ENCODE data around the gene PARD3B.

The PARD3B gene

DNA sequence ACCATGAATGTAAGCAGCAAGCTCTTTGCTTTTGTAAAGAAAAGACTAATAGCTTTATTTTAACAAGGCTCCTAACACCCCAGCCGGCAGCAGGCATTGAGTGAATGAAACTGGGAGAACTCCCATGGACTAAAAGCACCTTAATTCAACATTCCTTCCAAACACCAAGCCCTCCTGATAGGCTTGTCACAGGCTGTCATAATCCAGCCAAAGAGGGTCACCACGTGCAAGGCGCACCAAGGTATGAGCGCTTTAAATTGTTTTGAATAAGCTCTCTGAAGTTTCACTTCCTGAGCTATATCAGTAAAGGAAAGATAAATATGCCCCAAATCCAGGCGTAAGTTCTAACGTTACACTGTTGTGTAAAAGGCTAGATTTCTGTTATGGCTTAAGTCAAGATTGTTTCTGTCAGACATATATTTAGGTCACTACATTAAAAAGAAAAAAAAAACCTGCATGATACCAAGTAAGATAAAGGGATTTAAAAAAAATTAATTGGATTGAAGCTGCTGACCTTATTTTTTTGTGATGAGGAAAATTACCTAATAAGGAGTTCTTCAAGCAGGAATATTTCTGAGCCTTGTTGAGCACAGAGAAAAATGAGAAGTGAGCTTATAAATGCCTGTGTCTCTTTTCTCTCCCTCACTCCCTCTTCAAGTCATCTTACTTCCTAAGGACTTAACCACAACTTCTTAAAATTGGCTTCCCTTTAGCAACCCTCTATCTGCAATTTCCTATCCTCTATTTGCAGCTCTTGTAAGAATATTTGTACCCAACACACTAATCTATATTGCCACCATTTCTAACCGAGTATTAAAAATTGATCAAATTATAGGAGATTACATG, 1000.9 kb downstream of the PARD3B start:
- no peak for DNase-seq

DNA sequence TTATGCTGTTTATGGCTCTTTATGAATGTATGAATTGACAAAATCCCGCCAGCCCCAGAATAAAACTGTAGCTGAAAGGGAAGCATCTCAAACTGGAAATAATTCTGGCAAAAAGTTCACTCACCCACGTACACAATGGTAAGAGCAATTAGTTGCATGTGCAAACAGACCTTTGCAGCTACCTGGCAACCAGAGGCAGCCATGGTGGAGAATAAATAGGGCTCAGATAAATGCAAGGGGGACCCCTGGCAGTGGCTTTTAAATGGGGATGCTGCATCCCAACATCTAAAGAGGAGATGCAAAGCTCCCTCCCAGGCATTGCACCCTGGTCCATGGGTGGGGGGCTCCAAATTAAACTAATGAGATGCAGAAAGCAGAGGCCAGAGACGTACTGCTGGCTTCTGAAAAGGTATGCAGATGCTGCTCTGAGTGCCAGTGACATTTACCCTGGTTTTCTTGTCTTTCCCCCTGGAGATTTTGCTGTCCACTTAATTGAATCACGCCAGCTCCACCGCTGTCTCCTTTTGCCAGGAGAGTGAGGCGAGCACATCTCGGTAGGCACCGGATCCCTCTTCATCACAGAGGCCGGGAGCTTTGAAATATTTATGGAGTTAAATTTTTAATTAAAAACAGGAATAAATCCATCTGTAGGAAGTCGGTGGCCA, 1010.4 kb downstream of the PARD3B start:
- no peak for DNase-seq

DNA sequence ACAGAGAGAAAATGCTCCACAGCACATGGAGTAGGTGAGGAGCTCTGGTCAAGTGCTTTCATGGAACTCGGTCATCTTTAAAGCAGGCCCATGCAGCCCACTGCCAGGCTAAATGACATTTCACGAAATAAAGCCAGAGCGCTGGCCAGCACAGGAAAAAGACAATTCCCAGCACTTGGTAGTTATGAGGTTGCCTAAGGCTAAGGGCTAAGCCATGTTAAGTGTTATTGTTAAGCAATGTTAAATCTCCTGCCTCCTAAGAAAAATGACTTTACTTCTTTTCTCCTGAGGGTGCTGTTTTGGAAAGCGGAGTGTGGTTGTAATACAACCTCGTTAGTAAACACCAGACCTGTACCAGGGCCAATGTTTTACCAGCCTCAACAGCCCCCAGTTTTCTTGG, 1011.1 kb downstream of the PARD3B start:
- DNase-seq: no peak

DNA sequence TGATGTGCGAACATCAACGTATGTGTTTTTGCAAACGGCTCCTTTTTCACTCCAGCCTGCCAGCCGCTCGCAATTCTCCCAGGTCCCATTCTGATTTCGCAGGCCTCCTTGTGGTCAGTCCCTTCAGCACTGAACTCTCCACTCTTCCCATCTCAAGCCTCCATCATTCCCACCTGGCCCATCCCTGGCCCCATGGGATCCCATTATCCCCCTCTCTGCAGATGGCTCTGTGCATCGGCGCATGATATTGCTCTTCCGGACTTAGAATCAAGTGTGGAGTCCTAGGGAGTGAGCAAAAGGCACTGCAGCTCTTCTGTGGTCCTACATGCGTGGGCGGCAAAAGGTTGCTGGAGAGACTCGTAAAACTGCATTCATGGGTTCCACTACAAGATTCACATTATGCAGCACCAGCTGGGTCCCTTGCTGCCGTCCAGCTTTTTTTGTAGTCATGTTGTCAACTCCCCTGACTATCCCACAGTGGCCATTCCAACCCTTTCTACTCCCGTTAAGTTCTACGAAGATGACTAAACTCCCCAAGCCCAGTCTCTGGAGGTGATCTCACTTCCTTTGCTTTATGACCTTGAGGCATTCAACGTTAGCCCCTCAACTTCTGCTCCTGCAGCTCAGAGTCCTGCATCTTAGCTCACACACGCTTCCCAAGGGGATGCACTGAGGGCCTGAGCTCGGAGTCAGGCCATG, 1011.7 kb downstream of the PARD3B start:
- no peak for DNase-seq

DNA sequence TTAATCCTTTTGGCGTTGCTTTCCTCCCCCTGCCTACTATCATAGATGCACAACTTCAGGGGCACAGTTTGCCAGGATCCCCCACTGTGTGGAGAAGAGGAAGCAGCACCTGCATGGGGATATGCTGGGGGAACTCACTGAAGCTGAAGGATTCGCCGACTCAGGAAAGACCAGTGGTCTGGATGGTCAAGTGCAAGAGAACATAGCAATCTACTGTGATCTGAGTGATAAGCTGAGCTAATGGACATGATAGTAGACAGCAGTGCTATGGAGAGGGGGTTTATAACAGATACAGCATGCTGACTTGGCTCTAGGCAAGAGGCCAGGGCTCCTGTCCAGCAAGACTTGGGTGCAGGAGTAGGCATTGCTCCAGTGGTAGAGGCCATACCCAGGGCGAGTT, 1012.6 kb downstream of the PARD3B start:
- no peak for DNase-seq

- DNase-seq: no peak
These were observed 1016.2 kb downstream of the PARD3B start for GRCh38 chr2:205561441-205561840.

DNA sequence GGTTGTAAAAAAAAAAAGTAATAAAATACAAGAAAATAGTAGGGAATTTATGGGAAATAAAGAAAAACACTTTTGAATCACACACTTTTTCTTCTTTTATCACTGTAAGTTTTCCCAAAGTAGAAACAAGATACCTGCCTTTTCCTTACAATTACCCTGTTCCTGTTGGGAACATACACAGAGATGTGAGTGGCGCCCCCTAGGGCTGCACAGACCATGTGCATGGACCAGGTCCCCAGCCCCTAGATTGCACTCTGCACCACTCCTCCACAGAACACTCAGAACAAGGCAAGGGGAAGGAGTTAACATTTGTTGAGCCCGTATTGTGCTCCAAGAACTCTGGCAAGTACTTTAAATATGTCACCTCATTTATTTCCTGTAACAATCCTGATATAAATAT, 1018.4 kb downstream of the PARD3B start:
- no peak for DNase-seq

GRCh38 chr2:205564346-205565141, 1019.3 kb downstream of the PARD3B start:
- DNase-seq: no peak

- DNase-seq: no peak
These were observed 1019.9 kb downstream of the PARD3B start for GRCh38 chr2:205565142-205565522.

DNA sequence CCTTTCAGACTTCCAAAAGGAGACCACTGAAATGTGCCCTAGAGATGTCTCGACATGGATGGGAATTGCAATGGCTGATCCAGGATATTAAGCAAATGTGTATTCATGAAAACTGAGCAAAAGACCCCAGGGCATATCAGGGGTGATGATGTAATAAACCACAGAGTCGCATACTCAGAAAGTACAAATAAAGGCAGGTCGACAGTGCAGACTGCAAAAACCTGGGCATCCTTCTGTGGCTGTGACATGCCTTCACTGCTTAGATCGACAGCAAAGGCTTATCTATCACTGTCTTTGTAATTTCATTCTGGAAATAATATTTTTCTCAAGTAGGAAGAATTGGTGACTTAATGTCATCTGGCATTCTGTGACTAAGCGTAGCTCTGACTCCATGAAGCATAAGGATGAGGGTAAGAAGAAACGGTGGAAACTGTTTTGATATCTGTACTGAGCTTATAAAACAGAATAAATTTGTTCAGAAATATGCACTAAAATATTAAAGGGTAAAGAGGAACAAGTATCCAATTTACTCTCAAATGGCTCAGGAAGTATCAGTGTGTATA, 1021.4 kb downstream of the PARD3B start:
- DNase-seq: no peak

DNA sequence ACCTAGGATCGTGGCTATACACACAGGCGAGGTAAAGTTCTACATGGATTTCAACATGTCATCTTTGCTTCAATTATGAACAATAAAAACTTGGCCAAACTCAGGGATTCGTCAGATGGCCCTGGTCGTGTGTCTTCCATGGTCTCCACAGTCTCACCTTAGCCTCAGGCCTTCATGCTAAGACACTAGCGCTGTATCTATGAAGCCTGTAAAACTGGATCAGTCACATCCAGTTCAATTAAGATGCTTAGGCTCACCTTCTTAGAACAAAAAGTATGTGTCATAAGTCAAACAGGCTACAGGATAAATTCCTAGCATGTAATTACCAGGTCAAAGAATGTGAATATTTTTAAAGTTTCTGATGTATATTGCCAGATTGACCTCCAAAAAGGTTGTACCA, 1023.3 kb downstream of the PARD3B start:
- no peak for DNase-seq

DNA sequence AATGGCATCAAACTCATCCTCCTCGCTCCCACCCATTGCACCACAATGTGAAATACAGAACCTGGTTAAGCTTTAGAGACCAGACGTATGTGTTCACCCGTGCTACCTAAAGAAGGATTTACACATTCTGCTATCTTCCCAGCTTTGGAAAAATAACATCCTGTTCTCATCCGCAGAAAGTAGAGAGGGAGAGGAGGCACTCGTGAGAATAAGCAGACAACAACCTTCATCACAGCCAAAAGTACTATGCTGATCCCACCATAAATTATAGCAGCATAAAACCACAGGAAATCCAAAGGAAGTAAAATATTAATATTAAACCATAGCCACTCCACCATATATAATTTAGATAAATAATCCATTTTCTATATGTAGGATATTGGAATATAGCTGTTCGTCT, 1025.4 kb downstream of the PARD3B start:
- DNase-seq: no peak

DNA sequence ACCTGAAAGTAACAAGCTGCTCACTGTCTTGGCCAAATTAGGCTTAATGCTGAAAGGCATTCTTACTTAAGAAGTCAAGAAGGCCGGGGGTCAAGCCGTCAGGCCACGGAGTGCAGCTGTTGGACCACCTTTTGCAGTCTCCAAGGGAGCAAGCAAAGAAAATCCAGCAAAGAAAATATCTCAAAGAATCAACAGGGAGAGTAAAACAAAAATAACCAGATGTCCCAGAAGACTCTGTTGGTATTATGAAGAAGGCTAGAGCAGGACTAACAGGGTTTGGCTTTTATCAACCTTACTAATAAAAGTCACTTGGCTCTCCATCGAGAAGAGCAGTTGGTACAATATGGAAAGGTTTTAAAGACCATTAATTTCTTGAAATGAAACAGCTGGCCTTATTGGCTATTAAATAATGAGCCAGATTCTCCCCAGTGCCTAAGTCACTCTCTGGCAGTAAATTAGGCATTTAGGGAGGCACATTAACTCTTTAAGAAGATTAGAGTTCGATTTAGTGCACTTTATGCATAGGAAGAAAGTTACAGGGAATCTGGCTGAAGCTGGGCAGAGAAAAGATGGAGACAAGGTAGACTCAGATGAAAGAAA, 1026.2 kb downstream of the PARD3B start:
- no peak for DNase-seq

DNA sequence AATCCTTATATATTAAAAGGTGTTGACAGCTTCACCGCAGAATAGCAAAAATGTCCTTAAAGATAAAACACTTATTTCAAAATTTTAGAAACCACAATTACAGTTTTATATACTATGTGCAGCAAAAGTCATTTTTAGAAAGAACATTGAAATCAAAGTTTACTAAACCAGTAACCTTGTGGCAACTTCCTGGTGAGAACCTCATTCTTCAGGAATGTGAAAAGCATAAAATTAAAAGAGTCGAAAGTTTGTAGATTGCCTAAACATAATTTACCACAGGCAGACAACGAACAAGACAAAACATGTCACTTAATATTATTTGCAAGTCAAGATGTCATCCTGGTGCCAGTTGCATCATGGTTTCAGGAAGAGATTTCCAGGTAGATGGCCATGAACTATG, 1028.7 kb downstream of the PARD3B start:
- DNase-seq: no peak

- DNase-seq: no peak
These were observed 1034.1 kb downstream of the PARD3B start for GRCh38 chr2:205579335-205579734.

- DNase-seq: no peak
These were observed 1035.1 kb downstream of the PARD3B start for GRCh38 chr2:205580212-205580987.

- no peak for DNase-seq
These were observed 1037.1 kb downstream of the PARD3B start for GRCh38 chr2:205582366-205582765.

- no peak for DNase-seq
These were observed 1040.4 kb downstream of the PARD3B start for GRCh38 chr2:205585449-205586383.

DNA sequence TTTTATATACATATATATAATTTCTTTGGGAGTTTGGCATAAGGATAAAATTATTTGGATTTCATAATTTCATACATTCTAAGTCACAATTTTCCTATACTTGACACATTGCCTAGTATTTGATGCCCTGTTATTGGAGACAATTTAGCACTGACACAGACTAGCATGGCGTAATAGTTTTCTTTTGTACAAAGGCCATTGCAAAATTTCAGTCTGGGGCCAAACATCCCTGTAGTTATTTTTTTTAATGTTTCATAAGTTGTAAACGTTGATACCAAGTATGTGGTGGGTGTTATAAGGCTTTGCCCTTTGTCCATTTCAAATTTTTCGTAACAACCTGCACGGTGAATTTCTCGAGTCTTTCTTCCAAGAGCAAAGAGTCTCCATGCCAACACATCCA, 1041.4 kb downstream of the PARD3B start:
- no peak for DNase-seq

- DNase-seq: no peak
These were observed 1044.2 kb downstream of the PARD3B start for GRCh38 chr2:205589479-205589878.

Data from DMS 273 treated with DMSO at 0.1 percent for 48 hours (cell line).